GM12891 (cell line): ENCODE data around the gene DYNLT2.

Source experiments
- PAX5 ChIP-seq: IDR thresholded peaks from 2 replicates; pipeline ENCODE4 v1.6.1; 2011; ENCODE audit warnings: low read length, moderate library complexity, mild to moderate bottlenecking; ENCODE audit not compliant: insufficient read depth, severe bottlenecking
- POLR2A ChIP-seq: IDR thresholded peaks from 2 replicates; pipeline ENCODE4 v1.6.1; 2011; ENCODE audit warnings: low read depth, low read length, control low read depth
- POLR2AphosphoS5 ChIP-seq: IDR thresholded peaks from 2 replicates; pipeline ENCODE4 v1.6.1; 2011; ENCODE audit warnings: low read depth, low read length, control low read depth
- TAF1 ChIP-seq: IDR thresholded peaks from 2 replicates; pipeline ENCODE4 v1.6.1; 2011; ENCODE audit warnings: low read depth, low read length, control low read depth

DNA sequence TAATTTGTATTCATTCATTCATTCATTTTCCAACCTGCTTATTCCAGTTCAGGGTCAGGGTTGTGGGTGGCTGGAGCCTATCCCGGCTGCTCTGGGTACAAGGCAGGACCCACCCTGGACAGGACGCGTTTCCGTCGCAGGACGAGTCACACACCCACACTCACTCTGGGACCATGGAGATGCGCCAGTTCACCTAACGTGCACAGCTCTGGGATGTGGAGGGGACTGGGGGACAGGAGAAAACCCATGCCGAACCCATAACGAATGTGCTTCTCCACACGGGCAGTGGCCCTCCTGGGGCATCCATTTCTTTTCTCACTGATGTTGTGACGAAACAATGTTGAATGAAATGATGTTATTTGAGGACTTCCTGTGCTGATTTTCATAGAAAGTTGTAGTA, 26.5 kb upstream of the DYNLT2 start:
- TF ChIP-seq POLR2A (no peak), TAF1 (no peak), PAX5 (no peak), POLR2AphosphoS5 (no peak)
